Amniotic epithelial cell (primary cell): Measurements from ENCODE around the gene SATL1.
A peak's percentile ranks its signal among the peaks of the same experiment; 100 is the strongest.
"Not testable (repeated sequence)": the region's sequence is repeated elsewhere in the genome, so short reads cannot be mapped to it uniquely, and the experiment has no call there.

Source experiments
- DNase-seq: peaks from one replicate; pipeline ENCODE4 v3.0.0-alpha.2; 2010; ENCODE audit warnings: low read depth

SATL1 gene

GRCh38 chrX:85108165-85108564 lies 135.4 kb downstream of the SATL1 start:
- DNase-seq, result no peak

DNA sequence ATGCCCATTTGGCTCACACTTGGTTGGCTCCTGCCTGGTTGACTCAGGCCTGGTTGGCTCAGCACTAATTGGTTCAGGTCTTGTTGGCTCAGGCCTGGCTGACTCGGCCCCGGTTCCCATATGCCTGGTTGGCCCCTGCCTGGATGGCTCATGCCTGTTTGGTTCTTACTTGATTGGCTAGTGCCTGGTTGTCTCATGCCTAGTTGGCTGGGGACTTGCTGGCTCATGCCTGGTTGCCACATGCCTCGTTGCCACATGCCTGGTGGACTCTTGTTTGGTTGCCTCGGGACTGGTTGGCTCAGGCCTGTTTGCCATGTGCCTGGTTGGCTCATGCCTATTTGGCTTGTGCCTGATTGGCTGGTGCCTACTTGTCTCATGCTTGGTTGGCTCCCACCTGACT lies 136.2 kb downstream of the SATL1 start:
- DNase-seq, result no peak

DNA sequence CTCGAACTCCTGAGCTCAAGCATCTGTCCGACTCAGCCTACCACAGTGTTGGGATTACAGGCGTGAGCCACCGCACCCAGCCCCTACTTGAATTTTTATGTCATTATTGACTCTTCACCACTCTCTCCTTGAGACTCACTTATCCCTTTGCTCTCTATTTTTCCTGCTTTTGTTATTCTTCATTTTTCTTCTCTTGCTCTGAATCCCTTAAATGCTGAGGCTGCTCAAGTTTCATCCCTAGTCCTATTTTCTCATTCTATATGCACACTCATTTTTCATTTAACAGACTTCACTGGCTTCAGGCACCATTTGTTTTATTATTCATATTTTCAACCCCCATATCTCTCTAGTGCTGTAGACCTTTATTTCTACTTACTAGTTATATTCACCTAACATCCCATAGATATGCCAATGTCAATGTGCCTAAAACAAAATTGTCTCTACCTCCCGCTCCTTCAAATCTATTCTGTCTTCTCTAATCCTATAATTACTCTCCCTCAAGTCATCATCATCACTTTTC lies 154.2 kb downstream of the SATL1 start:
- no peak for DNase-seq

DNA sequence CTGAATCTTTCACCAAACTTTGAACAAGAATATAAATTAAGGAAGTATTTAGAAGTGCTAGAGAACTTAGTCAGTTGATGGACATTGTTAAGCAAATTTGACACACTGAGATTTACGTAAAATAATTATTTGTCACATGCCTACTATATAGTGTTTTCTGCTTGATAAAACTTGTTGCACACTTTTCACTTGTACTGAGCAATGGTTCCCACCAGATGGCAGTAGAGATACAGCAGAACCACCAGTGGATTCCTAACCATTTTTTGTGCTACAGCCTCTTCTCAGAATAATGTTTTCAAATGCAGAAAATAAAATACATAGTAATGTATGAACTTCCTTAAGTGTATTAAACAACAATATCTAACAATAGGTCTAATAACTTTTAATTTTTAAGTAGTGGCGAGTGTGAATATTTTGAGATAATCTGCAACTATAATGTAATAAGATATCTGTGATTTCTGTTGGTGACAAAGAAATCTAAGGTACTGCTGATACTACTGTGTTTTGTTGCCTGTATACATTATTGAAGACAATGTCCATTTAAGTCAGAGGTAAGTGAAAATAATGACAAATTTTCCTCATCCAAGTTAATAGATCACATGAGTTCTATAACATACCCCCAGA lies 158.7 kb downstream of the SATL1 start:
- peak; percentile 22 for DNase-seq

DNA sequence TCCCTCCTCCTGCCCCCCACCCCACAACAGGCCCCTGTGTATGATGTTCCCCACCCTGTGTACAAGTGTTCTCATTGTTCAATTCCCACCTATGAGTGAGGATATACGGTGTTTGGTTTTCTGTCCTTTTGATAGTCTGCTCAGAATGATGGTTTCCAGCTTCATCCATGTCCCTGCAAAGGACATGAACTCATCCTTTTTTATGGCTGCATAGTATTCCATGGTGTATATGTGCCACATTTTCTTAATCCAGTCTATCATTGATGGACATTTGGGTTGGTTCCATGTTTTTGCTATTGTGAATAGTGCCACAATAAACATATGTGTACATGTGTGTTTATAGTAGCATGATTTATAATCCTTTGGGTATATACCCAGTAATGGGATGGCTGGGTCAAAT lies 166.3 kb downstream of the SATL1 start:
- DNase-seq, result not testable (repeated sequence)

DNA sequence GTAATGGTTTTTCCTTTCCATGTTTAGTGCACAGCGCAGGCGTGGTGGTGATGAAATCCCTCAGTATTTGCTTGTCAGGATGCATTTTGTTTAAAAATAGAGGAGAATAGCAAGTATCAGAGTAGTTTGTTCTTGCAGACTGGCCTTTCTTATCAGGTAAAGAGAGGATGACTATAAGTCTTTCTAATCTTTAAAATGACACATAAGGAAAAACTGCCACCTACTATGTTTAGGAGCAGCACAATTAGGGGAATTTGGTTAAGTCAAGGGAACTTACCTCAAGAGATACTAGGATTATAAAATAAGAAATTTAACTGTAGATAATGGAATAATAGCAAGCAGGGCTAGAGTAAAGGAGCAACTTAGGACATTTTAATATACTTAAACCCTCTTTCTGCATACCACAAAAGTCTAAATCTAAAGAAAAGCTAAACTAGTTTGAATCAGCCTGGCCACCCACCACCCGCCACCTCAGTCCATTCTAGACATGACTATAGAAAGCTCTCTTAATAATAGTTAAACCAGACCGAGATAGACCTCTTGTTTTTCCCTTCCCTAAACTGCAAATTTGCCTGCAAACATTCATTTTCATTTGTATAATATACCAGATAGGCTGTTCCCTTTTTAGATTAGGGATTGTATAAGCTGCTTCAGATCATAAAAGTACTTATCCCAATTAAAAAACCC lies 177.9 kb downstream of the SATL1 start:
- no peak for DNase-seq

DNA sequence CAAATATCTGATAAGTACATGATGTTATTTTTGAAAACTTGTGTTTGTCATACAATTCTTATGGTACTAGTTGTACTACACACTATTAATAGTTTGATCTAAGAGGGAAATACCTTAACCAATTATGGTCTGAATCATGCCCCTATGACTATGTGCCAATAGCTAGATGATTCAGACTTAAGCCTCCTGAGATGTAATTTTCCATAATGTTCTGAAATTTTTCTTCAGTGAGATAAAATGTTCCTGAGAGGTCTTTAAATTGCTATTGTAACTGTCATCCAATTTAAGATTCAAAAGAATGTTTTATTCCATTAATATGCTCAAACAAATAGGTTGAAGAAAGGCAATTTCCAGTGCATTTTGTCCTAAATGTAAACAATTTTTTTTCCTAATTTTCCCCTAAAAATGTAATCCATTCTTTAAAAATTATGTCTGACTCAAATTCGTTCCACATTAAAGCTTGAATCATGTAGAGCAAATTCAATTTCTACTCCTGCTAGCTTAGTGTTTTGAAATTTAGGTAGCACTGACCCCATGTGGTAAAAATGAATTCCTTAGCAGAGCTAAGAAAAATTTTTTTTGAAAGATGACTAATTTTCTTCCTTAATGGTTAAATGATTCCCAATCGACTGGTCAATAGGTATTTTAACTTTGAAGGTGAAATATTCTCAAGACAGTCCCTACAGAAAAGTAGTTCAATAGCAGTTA lies 190.8 kb downstream of the SATL1 start:
- peak; percentile 75 for DNase-seq

DNA sequence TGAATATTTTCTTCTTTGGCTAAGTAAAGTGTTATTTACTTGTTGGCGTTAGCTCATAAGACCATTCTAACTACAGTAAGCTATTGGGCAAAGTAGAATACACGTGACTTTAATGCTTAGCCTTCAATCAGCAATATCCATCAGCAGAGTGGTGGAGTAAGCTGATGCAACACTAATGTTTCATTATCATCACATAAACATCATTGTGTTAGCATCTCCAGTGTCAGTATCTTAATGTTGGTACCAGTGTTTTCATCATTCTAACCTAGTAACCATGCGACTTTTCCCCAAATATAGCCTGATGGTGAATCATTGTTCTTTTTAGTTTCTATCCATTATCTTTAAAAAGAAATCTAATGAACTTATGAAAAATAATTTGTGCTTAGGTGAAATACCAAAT lies 191.4 kb downstream of the SATL1 start:
- peak; percentile 50 for DNase-seq

DNA sequence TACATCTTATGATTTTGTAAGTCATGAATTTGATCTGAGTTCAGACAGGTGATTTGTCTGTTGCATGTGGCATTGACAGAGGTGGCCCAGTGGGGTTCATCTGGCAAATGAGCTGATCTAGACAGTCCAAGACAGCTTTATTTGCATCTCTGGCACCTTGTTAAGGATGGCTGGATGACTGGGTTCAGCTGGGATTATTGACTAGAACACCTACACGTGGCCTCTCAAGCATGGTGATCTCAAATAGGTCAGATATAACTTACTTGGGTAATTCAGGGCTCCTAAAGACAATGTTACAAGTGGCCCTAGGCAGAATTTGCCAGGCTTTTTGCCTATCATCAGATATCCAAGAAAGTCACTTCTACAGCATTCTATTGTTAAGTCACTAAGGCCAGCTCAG lies 192.0 kb downstream of the SATL1 start:
- no peak for DNase-seq
